Inflammatory macrophage treated with lipopolysaccharide for 4 hours (primary cell): Measurements from ENCODE around the gene LRPPRC.
"Not testable (repeated sequence)": the region's sequence is repeated elsewhere in the genome, so short reads cannot be mapped to it uniquely, and the experiment has no call there.

ENCODE experiments used
- DNase-seq: peaks from one replicate; pipeline ENCODE4 v3.0.0-alpha.2; 2020

The LRPPRC gene

GRCh38 chr2:43977677-43978375 is 18.0 kb downstream of the LRPPRC start:
- no peak for DNase-seq

GRCh38 chr2:43960921-43961320 is 34.9 kb downstream of the LRPPRC start:
- no peak for DNase-seq

DNA sequence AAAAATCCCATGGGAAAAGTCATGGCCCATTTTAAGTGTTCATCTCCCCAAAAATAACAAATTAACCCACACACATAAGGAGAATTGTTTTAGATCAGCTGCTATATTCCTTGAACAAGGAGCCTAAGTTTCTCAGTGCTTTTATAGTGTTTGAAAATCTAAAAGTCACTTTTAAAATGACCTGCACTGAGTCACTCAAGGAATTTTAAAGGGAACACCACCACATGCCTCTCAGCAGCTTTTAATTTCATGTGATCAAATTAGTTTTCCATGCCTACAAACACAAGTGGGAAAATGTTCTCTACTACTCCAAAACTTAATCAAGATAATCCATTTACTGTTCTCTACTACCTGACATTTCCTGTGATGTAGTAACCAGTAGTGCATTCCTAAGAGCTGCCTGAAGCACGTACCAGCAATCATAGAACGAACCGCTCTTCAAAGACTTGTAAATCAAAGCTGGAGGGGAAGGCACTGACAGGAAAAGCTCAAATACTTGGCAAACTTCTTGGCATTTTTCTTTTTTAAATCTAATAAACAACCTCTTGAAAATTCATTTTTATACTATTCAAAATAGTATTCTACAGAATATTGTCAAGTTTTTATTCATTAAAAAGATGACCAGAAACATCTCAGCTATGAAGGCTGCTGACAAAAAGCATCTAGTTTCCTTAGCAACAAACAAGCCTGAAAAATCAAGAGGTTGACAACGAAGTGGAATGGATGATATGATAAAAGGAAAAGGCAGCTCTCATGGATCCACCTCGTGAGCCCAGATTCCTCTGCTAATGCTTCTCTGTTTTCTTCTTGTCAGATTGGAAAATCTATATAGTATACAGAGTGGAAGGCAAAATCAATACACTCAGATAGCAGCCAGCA is 37.2 kb downstream of the LRPPRC start:
- no peak for DNase-seq

- DNase-seq, result peak; percentile 29
Observed at GRCh38 chr2:43950383-43951008, 45.3 kb downstream of the LRPPRC start.

DNA sequence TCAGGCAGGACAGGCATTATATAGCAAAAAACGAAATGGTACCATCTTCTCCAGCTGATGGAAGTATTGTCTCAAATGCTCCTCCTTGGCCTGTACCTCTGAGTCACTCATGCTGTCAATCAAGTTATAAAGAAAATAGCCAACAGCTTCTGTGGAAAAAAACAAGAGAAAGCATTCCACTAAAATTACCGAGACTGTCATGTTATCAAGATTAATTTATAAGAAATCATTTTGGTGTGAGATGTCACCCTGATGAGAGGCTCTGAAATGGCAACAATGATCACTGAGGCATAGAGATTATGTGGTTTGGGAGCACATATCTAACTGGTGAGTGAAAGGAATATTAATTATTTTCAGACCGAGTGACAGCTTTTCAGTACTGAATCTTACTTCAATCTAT is 47.4 kb downstream of the LRPPRC start:
- no peak for DNase-seq

- no peak for DNase-seq
Observed at GRCh38 chr2:43946685-43947084, 49.1 kb downstream of the LRPPRC start.

DNA sequence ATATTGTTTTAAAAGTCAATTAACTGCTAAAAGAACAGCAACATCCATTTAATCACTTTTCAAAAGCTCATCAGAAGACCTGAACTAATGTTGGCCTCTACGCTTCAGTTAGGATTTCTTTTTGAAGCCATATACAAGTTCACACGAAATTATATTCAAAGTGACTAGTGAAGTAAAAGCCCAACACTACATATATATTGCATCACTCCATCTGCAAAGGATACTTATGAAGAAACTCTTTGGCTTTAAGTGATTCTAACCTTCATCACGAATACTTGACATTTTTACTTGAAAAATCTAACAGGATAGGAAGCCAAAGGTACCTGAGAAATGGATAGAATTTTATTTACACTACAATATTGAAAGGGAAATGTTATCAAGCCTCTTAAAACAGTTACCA is 50.4 kb downstream of the LRPPRC start:
- no peak for DNase-seq

- DNase-seq, result no peak
Observed at GRCh38 chr2:43944915-43945314, 50.9 kb downstream of the LRPPRC start.

- DNase-seq, result no peak
Observed at GRCh38 chr2:43943809-43944452, 51.9 kb downstream of the LRPPRC start.

DNA sequence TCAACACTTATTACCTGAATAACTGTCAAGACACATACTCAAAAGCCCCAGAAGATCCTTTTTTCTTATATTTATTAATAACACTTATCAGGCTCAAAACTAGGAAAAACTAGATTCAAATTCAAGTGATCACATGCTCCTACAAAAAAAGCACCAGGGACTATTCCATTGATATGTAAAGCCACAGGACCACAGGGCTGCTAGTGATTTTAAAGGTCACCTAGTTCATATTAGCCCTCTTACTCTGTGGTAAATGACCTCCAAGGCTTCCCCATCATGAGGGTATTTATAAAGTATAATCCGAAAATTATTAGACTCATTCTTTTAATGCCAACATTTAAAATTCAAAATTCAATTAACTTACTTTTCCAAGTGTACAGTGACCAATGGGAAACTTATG is 52.5 kb downstream of the LRPPRC start:
- DNase-seq, result no peak

- no peak for DNase-seq
Observed at GRCh38 chr2:43942881-43943280, 52.9 kb downstream of the LRPPRC start.

DNA sequence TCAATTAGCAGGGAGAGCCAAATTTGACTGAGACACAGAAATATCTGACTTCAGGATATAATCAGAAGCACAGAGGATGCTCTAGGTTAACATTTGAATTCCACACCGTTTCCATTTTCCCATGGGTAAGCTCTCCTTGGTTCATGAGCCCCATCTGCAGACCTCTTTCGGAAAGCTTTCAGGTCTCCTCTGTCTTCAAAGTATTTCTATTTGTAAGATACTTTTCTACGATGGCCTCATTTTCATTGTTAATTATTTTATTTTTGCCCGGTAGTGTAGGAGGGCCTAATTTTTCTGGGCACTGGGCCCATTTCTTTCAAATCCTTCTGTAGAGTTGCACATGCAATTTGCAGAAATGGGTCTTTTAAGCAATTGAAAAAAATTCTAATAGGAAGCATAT is 53.8 kb downstream of the LRPPRC start:
- no peak for DNase-seq

- no peak for DNase-seq
Observed at GRCh38 chr2:43941359-43941758, 54.4 kb downstream of the LRPPRC start.

DNA sequence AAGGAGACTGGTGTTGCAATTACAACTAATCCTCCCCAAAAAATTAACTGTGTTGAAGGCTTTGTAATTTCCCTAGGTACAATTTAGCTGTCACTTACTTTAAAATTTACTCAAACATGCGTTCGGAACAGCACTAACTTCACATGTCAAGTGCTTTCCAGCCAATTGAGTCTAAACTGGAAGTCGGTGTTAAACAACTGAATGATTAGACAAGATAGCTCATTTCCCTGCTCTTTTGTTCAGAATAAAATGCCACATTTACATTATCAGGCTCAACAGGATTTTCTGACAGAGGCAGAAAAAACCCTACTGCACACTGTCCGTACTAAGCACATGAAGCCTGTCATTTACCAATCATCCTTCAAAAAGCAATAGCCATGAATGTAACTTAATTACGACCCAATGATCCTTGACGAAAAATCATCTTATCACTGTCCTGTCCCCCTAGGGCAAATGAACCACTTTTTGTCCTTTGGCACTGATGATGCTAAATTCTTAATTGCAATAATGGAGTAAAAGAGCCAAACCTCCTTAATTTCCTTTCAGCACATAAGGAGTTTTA is 56.0 kb downstream of the LRPPRC start:
- DNase-seq, result no peak

DNA sequence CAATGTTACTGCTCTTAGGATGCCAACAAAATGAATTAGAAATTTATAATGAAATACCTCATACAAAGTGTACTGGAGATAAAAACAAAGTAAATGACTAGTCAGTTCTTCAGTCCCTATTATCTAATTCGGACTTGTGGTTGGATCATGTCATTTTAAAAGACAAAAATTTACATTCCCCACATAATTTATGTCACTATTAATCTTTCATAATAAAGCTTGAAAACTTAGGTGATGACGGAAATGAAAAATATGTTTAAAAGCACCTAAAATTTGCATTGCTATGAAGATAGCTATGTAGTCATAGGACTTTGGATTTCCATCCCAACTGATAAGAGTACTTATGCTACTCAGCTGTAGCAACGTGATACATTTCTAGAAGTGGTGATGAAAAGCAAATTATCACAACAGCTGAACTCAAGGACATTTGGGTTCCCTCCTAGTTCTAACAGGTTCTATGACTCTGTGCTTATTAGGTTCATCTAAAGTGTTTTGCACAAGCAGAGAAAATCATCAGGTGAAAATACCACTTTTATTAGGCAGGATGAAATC is 58.4 kb downstream of the LRPPRC start:
- no peak for DNase-seq

- no peak for DNase-seq
Observed at GRCh38 chr2:43934567-43934966, 61.2 kb downstream of the LRPPRC start.

GRCh38 chr2:43931293-43931692 is 64.5 kb downstream of the LRPPRC start:
- DNase-seq, result no peak

GRCh38 chr2:43927442-43927841 is 68.3 kb downstream of the LRPPRC start:
- DNase-seq, result no peak

DNA sequence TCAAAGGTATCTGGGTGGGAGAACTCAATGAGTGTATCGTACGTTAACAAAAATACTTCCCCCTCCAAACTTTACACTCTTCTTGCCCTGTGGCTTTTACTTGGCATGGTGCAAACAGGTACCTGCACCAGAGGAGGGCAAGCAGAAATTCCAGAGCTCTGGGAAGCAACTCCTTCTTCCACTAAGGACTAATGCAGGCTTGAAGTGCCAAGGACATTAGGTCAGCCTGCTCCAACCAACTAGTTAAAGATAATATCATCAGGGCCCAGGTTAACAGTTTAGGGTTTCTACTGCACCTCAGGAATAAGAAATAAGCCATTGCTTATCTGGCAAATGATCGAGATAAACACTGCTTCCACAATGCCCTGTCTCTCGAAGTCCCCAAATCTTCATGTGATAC is 70.4 kb downstream of the LRPPRC start:
- no peak for DNase-seq

GRCh38 chr2:43924463-43924862 is 71.3 kb downstream of the LRPPRC start:
- DNase-seq, result no peak

DNA sequence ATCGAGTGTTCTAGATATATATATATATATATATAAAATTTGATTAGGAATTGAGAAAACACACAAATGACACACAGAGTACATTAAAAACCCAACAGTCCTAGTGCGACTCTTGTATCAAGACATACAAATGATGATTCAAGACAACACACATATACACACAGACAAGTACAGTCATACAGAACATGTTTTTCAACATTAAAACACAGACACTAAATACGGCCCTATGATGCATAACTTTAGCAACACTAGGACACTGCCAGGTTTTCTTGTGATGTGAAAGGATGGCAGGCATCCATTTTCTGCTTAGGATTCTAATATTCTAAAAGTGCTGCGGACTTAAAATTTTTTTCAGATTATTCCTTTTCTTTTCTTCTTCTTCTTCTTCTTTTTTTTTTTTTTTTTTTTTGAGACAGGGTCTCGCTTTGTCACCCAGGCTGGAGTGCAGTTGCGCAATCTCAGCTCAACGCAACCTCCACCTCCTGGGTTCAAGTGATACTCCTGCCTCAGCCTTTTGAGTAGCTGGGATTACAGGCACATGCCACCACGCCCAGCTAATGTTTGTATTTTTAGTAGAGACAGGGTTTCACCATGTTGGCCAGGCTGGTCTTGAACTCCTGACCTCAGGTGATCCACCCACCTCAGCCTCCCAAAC is 84.5 kb downstream of the LRPPRC start:
- DNase-seq, result not testable (repeated sequence)

- DNase-seq, result no peak
Observed at GRCh38 chr2:43906448-43907109, 89.2 kb downstream of the LRPPRC start.
